ENCODE measurements around the gene ATG2A. TPM values are rescaled to one million over a fixed set of nuclear protein-coding genes. Genes with fewer than 3 reads are reported as not detected.
A peak's percentile ranks its signal among the peaks of the same experiment; 100 is the strongest.

The ATG2A gene
- total and polyA plus RNA-seq, 9 of the 15 experiments (the other 6 are each of a cell fraction or from before 2014, with no cell fraction given) = 0.25 to 45.9 (median 5.2) TPM

DNA sequence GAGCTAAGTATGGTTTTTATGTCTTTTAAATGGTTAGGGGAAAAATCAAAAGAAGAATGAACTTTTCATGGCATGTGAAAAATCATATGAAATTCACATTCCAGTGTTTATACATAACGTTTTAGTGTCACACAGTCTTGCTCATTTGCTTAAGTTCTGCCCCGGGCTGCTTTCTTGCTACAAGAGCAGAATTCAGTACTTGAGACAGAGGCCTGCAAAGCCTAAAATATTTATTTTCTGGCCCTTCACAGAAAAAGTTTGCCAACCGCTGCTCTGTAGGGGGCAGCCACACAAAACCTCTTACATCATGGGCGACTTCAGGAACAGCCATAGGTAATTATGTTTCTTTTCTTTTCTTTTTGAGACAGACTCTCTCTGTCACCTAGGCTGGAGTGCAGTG, 1.0 kb upstream of the ATG2A start (continued):
- TF ChIP-seq, protein P1, sequence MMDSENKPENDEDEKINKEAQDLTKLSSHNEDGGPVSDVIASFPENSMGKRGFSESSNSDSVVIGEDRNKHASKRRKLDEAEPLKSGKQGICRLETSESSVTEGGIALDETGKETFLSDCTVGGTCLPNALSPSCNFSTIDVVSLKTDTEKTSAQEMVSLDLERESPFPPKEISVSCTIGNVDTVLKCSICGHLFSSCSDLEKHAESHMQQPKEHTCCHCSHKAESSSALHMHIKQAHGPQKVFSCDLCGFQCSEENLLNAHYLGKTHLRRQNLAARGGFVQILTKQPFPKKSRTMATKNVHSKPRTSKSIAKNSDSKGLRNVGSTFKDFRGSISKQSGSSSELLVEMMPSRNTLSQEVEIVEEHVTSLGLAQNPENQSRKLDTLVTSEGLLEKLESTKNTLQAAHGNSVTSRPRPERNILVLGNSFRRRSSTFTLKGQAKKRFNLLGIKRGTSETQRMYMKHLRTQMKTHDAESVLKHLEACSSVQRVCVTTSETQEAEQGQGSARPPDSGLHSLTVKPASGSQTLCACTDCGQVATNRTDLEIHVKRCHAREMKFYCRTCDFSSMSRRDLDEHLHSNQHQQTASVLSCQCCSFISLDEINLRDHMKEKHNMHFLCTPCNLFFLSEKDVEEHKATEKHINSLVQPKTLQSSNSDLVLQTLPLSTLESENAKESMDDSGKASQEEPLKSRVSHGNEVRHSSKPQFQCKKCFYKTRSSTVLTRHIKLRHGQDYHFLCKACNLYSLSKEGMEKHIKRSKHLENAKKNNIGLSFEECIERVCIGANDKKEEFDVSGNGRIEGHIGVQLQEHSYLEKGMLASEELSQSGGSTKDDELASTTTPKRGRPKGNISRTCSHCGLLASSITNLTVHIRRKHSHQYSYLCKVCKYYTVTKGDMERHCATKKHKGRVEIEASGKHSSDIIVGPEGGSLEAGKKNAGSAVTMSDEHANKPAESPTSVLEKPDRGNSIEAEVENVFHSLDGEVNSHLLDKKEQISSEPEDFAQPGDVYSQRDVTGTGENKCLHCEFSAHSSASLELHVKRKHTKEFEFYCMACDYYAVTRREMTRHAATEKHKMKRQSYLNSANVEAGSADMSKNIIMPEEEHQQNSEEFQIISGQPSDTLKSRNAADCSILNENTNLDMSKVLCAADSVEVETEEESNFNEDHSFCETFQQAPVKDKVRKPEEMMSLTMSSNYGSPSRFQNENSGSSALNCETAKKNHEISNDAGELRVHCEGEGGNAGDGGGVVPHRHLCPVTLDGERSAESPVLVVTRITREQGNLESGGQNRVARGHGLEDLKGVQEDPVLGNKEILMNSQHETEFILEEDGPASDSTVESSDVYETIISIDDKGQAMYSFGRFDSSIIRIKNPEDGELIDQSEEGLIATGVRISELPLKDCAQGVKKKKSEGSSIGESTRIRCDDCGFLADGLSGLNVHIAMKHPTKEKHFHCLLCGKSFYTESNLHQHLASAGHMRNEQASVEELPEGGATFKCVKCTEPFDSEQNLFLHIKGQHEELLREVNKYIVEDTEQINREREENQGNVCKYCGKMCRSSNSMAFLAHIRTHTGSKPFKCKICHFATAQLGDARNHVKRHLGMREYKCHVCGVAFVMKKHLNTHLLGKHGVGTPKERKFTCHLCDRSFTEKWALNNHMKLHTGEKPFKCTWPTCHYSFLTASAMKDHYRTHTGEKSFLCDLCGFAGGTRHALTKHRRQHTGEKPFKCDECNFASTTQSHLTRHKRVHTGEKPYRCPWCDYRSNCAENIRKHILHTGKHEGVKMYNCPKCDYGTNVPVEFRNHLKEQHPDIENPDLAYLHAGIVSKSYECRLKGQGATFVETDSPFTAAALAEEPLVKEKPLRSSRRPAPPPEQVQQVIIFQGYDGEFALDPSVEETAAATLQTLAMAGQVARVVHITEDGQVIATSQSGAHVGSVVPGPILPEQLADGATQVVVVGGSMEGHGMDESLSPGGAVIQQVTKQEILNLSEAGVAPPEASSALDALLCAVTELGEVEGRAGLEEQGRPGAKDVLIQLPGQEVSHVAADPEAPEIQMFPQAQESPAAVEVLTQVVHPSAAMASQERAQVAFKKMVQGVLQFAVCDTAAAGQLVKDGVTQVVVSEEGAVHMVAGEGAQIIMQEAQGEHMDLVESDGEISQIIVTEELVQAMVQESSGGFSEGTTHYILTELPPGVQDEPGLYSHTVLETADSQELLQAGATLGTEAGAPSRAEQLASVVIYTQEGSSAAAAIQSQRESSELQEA (IDR thresholded peaks at IDR 0.05; ENCODE audit: low read depth) = no peak
- TF ChIP-seq, protein P2, sequence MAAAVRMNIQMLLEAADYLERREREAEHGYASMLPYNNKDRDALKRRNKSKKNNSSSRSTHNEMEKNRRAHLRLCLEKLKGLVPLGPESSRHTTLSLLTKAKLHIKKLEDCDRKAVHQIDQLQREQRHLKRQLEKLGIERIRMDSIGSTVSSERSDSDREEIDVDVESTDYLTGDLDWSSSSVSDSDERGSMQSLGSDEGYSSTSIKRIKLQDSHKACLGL (CRISPR knock-in tag; IDR thresholded peaks at IDR 0.05; ENCODE audit: borderline replicate concordance, poor library complexity, severe bottlenecking) = no peak
- TF ChIP-seq, protein P3, sequence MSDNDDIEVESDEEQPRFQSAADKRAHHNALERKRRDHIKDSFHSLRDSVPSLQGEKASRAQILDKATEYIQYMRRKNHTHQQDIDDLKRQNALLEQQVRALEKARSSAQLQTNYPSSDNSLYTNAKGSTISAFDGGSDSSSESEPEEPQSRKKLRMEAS (CRISPR knock-in tag; IDR thresholded peaks at IDR 0.05) = no peak
- TF ChIP-seq DPF2 (IDR thresholded peaks at IDR 0.05) = no peak
- TF ChIP-seq, protein P4, sequence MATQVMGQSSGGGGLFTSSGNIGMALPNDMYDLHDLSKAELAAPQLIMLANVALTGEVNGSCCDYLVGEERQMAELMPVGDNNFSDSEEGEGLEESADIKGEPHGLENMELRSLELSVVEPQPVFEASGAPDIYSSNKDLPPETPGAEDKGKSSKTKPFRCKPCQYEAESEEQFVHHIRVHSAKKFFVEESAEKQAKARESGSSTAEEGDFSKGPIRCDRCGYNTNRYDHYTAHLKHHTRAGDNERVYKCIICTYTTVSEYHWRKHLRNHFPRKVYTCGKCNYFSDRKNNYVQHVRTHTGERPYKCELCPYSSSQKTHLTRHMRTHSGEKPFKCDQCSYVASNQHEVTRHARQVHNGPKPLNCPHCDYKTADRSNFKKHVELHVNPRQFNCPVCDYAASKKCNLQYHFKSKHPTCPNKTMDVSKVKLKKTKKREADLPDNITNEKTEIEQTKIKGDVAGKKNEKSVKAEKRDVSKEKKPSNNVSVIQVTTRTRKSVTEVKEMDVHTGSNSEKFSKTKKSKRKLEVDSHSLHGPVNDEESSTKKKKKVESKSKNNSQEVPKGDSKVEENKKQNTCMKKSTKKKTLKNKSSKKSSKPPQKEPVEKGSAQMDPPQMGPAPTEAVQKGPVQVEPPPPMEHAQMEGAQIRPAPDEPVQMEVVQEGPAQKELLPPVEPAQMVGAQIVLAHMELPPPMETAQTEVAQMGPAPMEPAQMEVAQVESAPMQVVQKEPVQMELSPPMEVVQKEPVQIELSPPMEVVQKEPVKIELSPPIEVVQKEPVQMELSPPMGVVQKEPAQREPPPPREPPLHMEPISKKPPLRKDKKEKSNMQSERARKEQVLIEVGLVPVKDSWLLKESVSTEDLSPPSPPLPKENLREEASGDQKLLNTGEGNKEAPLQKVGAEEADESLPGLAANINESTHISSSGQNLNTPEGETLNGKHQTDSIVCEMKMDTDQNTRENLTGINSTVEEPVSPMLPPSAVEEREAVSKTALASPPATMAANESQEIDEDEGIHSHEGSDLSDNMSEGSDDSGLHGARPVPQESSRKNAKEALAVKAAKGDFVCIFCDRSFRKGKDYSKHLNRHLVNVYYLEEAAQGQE (IDR thresholded peaks at IDR 0.05; ENCODE audit: borderline replicate concordance) = peak; percentile 72
- TF ChIP-seq, protein P4 (CRISPR knock-in tag; IDR thresholded peaks at IDR 0.05; ENCODE audit: low read depth) = no peak
- TF ChIP-seq, protein P5, sequence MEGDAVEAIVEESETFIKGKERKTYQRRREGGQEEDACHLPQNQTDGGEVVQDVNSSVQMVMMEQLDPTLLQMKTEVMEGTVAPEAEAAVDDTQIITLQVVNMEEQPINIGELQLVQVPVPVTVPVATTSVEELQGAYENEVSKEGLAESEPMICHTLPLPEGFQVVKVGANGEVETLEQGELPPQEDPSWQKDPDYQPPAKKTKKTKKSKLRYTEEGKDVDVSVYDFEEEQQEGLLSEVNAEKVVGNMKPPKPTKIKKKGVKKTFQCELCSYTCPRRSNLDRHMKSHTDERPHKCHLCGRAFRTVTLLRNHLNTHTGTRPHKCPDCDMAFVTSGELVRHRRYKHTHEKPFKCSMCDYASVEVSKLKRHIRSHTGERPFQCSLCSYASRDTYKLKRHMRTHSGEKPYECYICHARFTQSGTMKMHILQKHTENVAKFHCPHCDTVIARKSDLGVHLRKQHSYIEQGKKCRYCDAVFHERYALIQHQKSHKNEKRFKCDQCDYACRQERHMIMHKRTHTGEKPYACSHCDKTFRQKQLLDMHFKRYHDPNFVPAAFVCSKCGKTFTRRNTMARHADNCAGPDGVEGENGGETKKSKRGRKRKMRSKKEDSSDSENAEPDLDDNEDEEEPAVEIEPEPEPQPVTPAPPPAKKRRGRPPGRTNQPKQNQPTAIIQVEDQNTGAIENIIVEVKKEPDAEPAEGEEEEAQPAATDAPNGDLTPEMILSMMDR (IDR thresholded peaks at IDR 0.05 in 2 of 3, conservative IDR thresholded peaks at IDR 0.05 in 1 of 3; ENCODE audit: insufficient read depth in 2 of 3, low read depth in 1 of 3, low read length in 3 of 3) = peak; percentile 32 to 59 (median 50); a peak in 3 of 6 replicates
- no peak for TF ChIP-seq TEAD4 (IDR thresholded peaks at IDR 0.05; ENCODE audit: low read length)
- TF ChIP-seq TEAD4 (CRISPR knock-in tag; IDR thresholded peaks at IDR 0.05; ENCODE audit: borderline replicate concordance) = no peak

All from K562 (cell line).